Mesendoderm (in vitro differentiated cells): ENCODE measurements around the gene PPM1J.
A peak's percentile ranks its signal among the peaks of the same experiment; 100 is the strongest.

Experiments
- DNase-seq: peaks from one replicate; pipeline ENCODE4 v3.0.0; 2013
- H2AK5ac ChIP-seq: 2 replicates; pipeline ENCODE4 v1.6.1; 2013; ENCODE audit warnings: low read length, inconsistent platforms
- H2BK120ac ChIP-seq: 2 replicates; pipeline ENCODE4 v1.6.1; 2013; ENCODE audit warnings: low read depth, mild to moderate bottlenecking, low read length, moderate library complexity, mixed read lengths
- H2BK15ac ChIP-seq: replicated peaks from 2 replicates; pipeline ENCODE4 v1.6.1; 2013; ENCODE audit warnings: low read depth, mild to moderate bottlenecking, moderate library complexity
- H2BK5ac ChIP-seq: 2 replicates; pipeline ENCODE4 v1.6.1; 2013; ENCODE audit warnings: low read length, inconsistent platforms
- H3K18ac ChIP-seq: 2 replicates; pipeline ENCODE4 v1.6.1; 2013; ENCODE audit warnings: mild to moderate bottlenecking, low read length, mixed read lengths
- H3K23ac ChIP-seq: one replicate; pipeline ENCODE4 v1.6.1; 2013; ENCODE audit warnings: low read length
- H3K27ac ChIP-seq: 2 replicates; pipeline ENCODE4 v1.5.1; 2013; ENCODE audit warnings: low read depth, mild to moderate bottlenecking, inconsistent platforms, low read length, moderate library complexity
- H3K27me3 ChIP-seq: 2 replicates; pipeline ENCODE4 v1.6.1; 2013; ENCODE audit warnings: low read length, control low read depth, mild to moderate bottlenecking, inconsistent platforms; ENCODE audit not compliant: insufficient read depth, poor library complexity
- H3K36me3 ChIP-seq: 2 replicates; pipeline ENCODE4 v1.6.1; 2013; ENCODE audit warnings: low read length, inconsistent platforms; ENCODE audit not compliant: control insufficient read depth, insufficient read depth
- H3K4ac ChIP-seq: one replicate; pipeline ENCODE4 v1.6.1; 2013; ENCODE audit warnings: low read depth, mild to moderate bottlenecking, low read length, moderate library complexity
- H3K4me1 ChIP-seq: 2 replicates; pipeline ENCODE4 v1.6.1; 2013; ENCODE audit warnings: low read depth, low read length, inconsistent platforms; ENCODE audit not compliant: control insufficient read depth
- H3K4me2 ChIP-seq: 2 replicates; pipeline ENCODE4 v1.6.1; 2013; ENCODE audit warnings: low read length
- H3K4me3 ChIP-seq: 2 replicates; pipeline ENCODE4 v1.5.1; 2013; ENCODE audit warnings: mild to moderate bottlenecking, low read length
- H3K56ac ChIP-seq: one replicate; pipeline ENCODE4 v1.6.1; 2013; ENCODE audit warnings: low read length
- H3K79me1 ChIP-seq: 2 replicates; pipeline ENCODE4 v1.6.1; 2013; ENCODE audit warnings: low read length, inconsistent platforms
- H3K79me2 ChIP-seq: 2 replicates; pipeline ENCODE4 v1.6.1; 2013; ENCODE audit warnings: mild to moderate bottlenecking, low read length; ENCODE audit not compliant: control insufficient read depth, insufficient read depth
- H3K9ac ChIP-seq: 2 replicates; pipeline ENCODE4 v1.6.1; 2013; ENCODE audit warnings: low read length, inconsistent platforms
- H4K5ac ChIP-seq: one replicate; pipeline ENCODE4 v1.6.1; 2013; ENCODE audit warnings: low read length
- H4K8ac ChIP-seq: one replicate; pipeline ENCODE4 v1.6.1; 2013; ENCODE audit warnings: low read depth, mild to moderate bottlenecking, control low read depth, low read length, moderate library complexity
- WGBS: extraction: QIAGEN DNeasy Blood & Tissue Kit; methylation state at CpG from one replicate; pipeline ENCODE4 v1.1.7; 2013; ENCODE audit warnings: low lambda C conversion rate, missing lambda C conversion rate; ENCODE audit not compliant: insufficient coverage; ENCODE audit errors: extremely low coverage; 5-methylcytosine and 5-hydroxymethylcytosine counted together

Gene PPM1J

GRCh38 chr1:112702067-112702395, 13.1 kb downstream of the PPM1J start:
- Histone ChIP-seq H4K8ac (no peak overlapping the region), H3K23ac (no peak overlapping the region), H3K9ac (no peak overlapping the region), H3K4me1 (peaks cover 44% of the 10 kb centered on the region), H2BK15ac (no peak overlapping the region), H2BK5ac (no peak overlapping the region), H3K79me2 (peaks cover 19% of the 10 kb centered on the region), H3K4ac (no peak overlapping the region), H3K4me2 (no peak overlapping the region), H2BK120ac (no peak overlapping the region), H3K27me3 (no peaks in the 10 kb centered on the region), H3K27ac (no peak overlapping the region), H3K79me1 (peaks cover 30% of the 10 kb centered on the region), H3K18ac (no peak overlapping the region), H3K56ac (peak overlapping the region; percentile 79), H3K36me3 (peaks cover 17% of the 10 kb centered on the region), H2AK5ac (no peak overlapping the region), H4K5ac (no peak overlapping the region), H3K4me3 (no peak overlapping the region)
- WGBS = no CpG with 5 or more reads among the region's 3 CpGs
- no peak for DNase-seq

GRCh38 chr1:112701227-112702066, 13.7 kb downstream of the PPM1J start:
- no peak for DNase-seq
- Histone ChIP-seq H4K8ac (no peak overlapping the region), H3K27ac (peak overlapping the region; percentile 93), H3K9ac (peak overlapping the region; percentile 63), H2BK120ac (peak overlapping the region; percentile 5), H3K27me3 (no peaks in the 10 kb centered on the region), H2AK5ac (no peak overlapping the region), H3K18ac (peak overlapping the region; percentile 31), H2BK5ac (peak overlapping the region; percentile 81), H3K79me2 (peaks cover 19% of the 10 kb centered on the region), H3K23ac (peak overlapping the region; percentile 48), H3K79me1 (peaks cover 30% of the 10 kb centered on the region), H3K4me1 (peaks cover 44% of the 10 kb centered on the region), H2BK15ac (no peak overlapping the region), H3K4ac (no peak overlapping the region), H3K4me2 (no peak overlapping the region), H3K36me3 (peaks cover 20% of the 10 kb centered on the region), H3K56ac (peak overlapping the region; percentile 79), H4K5ac (no peak overlapping the region), H3K4me3 (no peak overlapping the region)
- no CpG with 5 or more reads among the region's 17 CpGs for WGBS

DNA sequence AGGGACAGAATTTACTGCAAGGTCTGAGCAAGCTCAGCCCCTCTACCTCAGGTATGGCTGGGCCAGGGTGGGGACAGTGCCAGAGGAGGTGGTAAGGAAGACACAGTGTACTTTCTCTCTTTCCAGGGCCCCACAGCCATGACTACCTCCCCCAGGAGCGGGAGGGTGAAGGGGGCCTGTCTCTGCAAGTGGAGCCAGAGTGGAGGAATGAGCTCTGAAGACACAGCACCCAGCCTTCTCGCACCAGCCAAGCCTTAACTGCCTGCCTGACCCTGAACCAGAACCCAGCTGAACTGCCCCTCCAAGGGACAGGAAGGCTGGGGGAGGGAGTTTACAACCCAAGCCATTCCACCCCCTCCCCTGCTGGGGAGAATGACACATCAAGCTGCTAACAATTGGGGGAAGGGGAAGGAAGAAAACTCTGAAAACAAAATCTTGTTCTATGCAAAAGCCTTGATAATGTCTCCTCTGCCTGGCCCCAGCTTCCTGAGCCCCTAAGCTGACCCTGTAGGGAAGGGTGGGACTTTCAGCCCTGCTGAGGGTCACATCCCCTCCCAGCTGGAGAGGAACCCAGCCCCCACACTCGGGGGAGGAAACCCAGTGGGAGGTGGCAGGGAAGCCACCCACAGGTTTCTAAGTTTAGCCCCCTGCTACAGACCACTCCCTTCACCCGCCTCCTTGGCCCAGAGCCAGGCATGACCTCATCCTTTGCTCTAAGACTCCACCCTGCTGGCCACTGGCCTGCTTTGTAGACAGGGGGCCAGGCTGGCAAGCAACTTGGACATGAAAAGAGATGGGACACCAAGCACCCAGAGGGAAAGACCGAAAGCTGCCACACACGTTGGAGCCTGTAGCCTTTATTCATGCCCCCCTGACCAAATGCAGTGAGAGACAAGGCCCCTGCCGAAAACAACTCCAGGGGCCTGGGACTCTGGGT, 14.6 kb downstream of the PPM1J start:
- Histone ChIP-seq H3K9ac (peak overlapping the region; percentile 63), H3K79me2 (peaks cover 14% of the 10 kb centered on the region), H3K36me3 (peaks cover 24% of the 10 kb centered on the region)

GRCh38 chr1:112699425-112700144, 15.5 kb downstream of the PPM1J start:
- peak overlapping the region; percentile 42 for H3K27ac ChIP-seq
- H3K4ac ChIP-seq = no peak overlapping the region
- H3K4me3 ChIP-seq = no peak overlapping the region
- peak overlapping the region; percentile 54 for H2BK5ac ChIP-seq
- H3K18ac ChIP-seq = peak overlapping the region; percentile 7
- H3K9ac ChIP-seq = peak overlapping the region; percentile 44
- no peak overlapping the region for H2BK120ac ChIP-seq
- no peak overlapping the region for H3K4me2 ChIP-seq
- H3K27me3 ChIP-seq = no peaks in the 10 kb centered on the region
- H3K36me3 ChIP-seq = peaks cover 24% of the 10 kb centered on the region
- WGBS = no CpG with 5 or more reads among the region's 13 CpGs
- H4K8ac ChIP-seq = no peak overlapping the region
- H3K4me1 ChIP-seq = peaks cover 35% of the 10 kb centered on the region
- H3K23ac ChIP-seq = peak overlapping the region; percentile 20
- no peak overlapping the region for H4K5ac ChIP-seq
- no peak overlapping the region for H2BK15ac ChIP-seq
- H3K56ac ChIP-seq = peak overlapping the region; percentile 76
- peak overlapping the region; percentile 2 for H2AK5ac ChIP-seq
- DNase-seq = no peak
- H3K79me2 ChIP-seq = peaks cover 10% of the 10 kb centered on the region
- peaks cover 25% of the 10 kb centered on the region for H3K79me1 ChIP-seq

More for the DNA sequence above, 14.6 kb downstream of the PPM1J start:
- no CpG with 5 or more reads among the region's 7 CpGs for WGBS
- peak overlapping the region; percentile 79 for H3K56ac ChIP-seq
- peak overlapping the region; percentile 81 for H2BK5ac ChIP-seq
- no peak overlapping the region for H4K8ac ChIP-seq
- H3K4me1 ChIP-seq = peaks cover 40% of the 10 kb centered on the region
- no peak overlapping the region for H3K4me3 ChIP-seq
- H3K27ac ChIP-seq = peak overlapping the region; percentile 93
- H3K18ac ChIP-seq = peak overlapping the region; percentile 31
- H2AK5ac ChIP-seq = peak overlapping the region; percentile 2
- no peak overlapping the region for H2BK15ac ChIP-seq
- no peak overlapping the region for H4K5ac ChIP-seq
- H3K79me1 ChIP-seq = peaks cover 27% of the 10 kb centered on the region
- peak overlapping the region; percentile 40 for H3K4ac ChIP-seq
- H3K27me3 ChIP-seq = no peaks in the 10 kb centered on the region
- peak overlapping the region; percentile 33 for H2BK120ac ChIP-seq
- peak overlapping the region; percentile 20 for H3K23ac ChIP-seq
- DNase-seq = peak; percentile 98
- peak overlapping the region; percentile 3 for H3K4me2 ChIP-seq

GRCh38 chr1:112698366-112699310, 16.5 kb downstream of the PPM1J start:
- peak; percentile 92 for DNase-seq
- no peak overlapping the region for H3K27ac ChIP-seq

More at GRCh38 chr1:112698366-112699310, 16.5 kb downstream of the PPM1J start:
- H3K4me2 ChIP-seq = no peak overlapping the region
- no peak overlapping the region for H2BK5ac ChIP-seq
- H3K4ac ChIP-seq = no peak overlapping the region
- H3K9ac ChIP-seq = peak overlapping the region; percentile 44
- H3K23ac ChIP-seq = no peak overlapping the region
- H4K8ac ChIP-seq = no peak overlapping the region
- H3K79me1 ChIP-seq = peaks cover 17% of the 10 kb centered on the region
- H2BK15ac ChIP-seq = no peak overlapping the region
- no peak overlapping the region for H2AK5ac ChIP-seq
- H3K36me3 ChIP-seq = peaks cover 24% of the 10 kb centered on the region
- peaks cover 31% of the 10 kb centered on the region for H3K4me1 ChIP-seq
- H3K56ac ChIP-seq = peak overlapping the region; percentile 22
- peaks cover 2% of the 10 kb centered on the region for H3K79me2 ChIP-seq
- H3K18ac ChIP-seq = no peak overlapping the region
- no peak overlapping the region for H2BK120ac ChIP-seq
- no peak overlapping the region for H3K4me3 ChIP-seq
- no CpG with 5 or more reads among the region's 17 CpGs for WGBS
- no peaks in the 10 kb centered on the region for H3K27me3 ChIP-seq
- H4K5ac ChIP-seq = no peak overlapping the region
